Measurements from ENCODE around the gene ACVR1B. TPM values are rescaled to one million over a fixed set of nuclear protein-coding genes. Genes with fewer than 3 reads are reported as not detected.

Gene ACVR1B
- total and polyA plus RNA-seq, 4 donors: 4.0 to 21.9 (median 12.0) TPM

GRCh38 chr12:51992246-51992645 lies 40.7 kb downstream of the ACVR1B start:
- WGBS: 95% methylated on average over 5 of the region's 5 CpGs
- H3K4me1 ChIP-seq (ENCODE audit: control insufficient read depth in 4 of 4, insufficient read depth in 4 of 4, low read length in 3 of 4): peaks cover 0 to 5% (median 0%) of the 10 kb centered on the region in 4 donors
- TF ChIP-seq REST (IDR thresholded peaks at IDR 0.05): no peak
- no peak for TF ChIP-seq RXRA (IDR thresholded peaks at IDR 0.05)
- TF ChIP-seq SP1 (IDR thresholded peaks at IDR 0.05): no peak
- no peak for TF ChIP-seq HNF4G (IDR thresholded peaks at IDR 0.05)
- TF ChIP-seq HNF4A (conservative IDR thresholded peaks at IDR 0.05): no peak
- TF ChIP-seq ZBTB33 (IDR thresholded peaks at IDR 0.05): no peak
- no peak for TF ChIP-seq MAX (IDR thresholded peaks at IDR 0.05)
- TF ChIP-seq EGR1 (IDR thresholded peaks at IDR 0.05; ENCODE audit: low read depth in 2 of 2): no peak
- TF ChIP-seq TAF1 (conservative IDR thresholded peaks at IDR 0.05): no peak
- no peak for TF ChIP-seq FOXA1 (IDR thresholded peaks at IDR 0.05)
- TF ChIP-seq FOXA2 (IDR thresholded peaks at IDR 0.05): no peak
- no peak for TF ChIP-seq GABPA (IDR thresholded peaks at IDR 0.05 in 1 of 2, conservative IDR thresholded peaks at IDR 0.05 in 1 of 2)
- no peak for TF ChIP-seq ATF3 (IDR thresholded peaks at IDR 0.05)
- no peak for TF ChIP-seq JUND (IDR thresholded peaks at IDR 0.05)
- TF ChIP-seq CTCF (IDR thresholded peaks at IDR 0.05; ENCODE audit: low read depth, low read length, missing input control): no peak
- TF ChIP-seq NR2F2 (IDR thresholded peaks at IDR 0.05): no peak
- H3K9ac ChIP-seq (ENCODE audit: low read depth in 1 of 2, low read length in 2 of 2): no peak overlapping the region
- peaks cover 6 to 50% (median 22%) of the 10 kb centered on the region in 4 donors for H3K36me3 ChIP-seq (ENCODE audit: control insufficient read depth in 4 of 4, insufficient read depth in 3 of 4, low read depth in 1 of 4, low read length in 3 of 4)
- no peaks in the 10 kb centered on the region for H3K27me3 ChIP-seq (ENCODE audit: control insufficient read depth in 4 of 4, insufficient read depth in 4 of 4, low read length in 3 of 4)
- no peak overlapping the region for H3K4me3 ChIP-seq (ENCODE audit: low read depth in 1 of 3, low read length in 3 of 3)
- no peaks in the 10 kb centered on the region for H3K9me3 ChIP-seq (ENCODE audit: control insufficient read depth in 4 of 4, low read length in 3 of 4)
- no peak for DNase-seq (ENCODE audit: low spot score)
- H3K27ac ChIP-seq (ENCODE audit: low read depth in 1 of 2, low read length in 2 of 2): no peak overlapping the region

GRCh38 chr12:51994539-51994820 lies 43.0 kb downstream of the ACVR1B start:
- Histone ChIP-seq H3K4me1 (ENCODE audit: control insufficient read depth in 4 of 4, insufficient read depth in 4 of 4, low read length in 3 of 4) (peaks cover 0 to 5% (median 0%) of the 10 kb centered on the region in 4 donors), H3K36me3 (ENCODE audit: control insufficient read depth in 4 of 4, insufficient read depth in 3 of 4, low read depth in 1 of 4, low read length in 3 of 4) (peaks cover 8 to 45% (median 23%) of the 10 kb centered on the region in 4 donors), H3K9me3 (ENCODE audit: control insufficient read depth in 4 of 4, low read length in 3 of 4) (no peaks in the 10 kb centered on the region), H3K27me3 (ENCODE audit: control insufficient read depth in 4 of 4, insufficient read depth in 4 of 4, low read length in 3 of 4) (no peaks in the 10 kb centered on the region), H3K27ac (ENCODE audit: low read depth in 1 of 2, low read length in 2 of 2) (no peak overlapping the region), H3K9ac (ENCODE audit: low read depth in 1 of 2, low read length in 2 of 2) (no peak overlapping the region), H3K4me3 (ENCODE audit: low read depth in 1 of 3, low read length in 3 of 3) (no peak overlapping the region)
- WGBS: 93% methylated on average over 17 of the region's 17 CpGs
- no peak for DNase-seq (ENCODE audit: low spot score)
- TF ChIP-seq FOXA1 (IDR thresholded peaks at IDR 0.05) (no peak), CTCF (IDR thresholded peaks at IDR 0.05; ENCODE audit: low read depth, low read length, missing input control) (no peak), YY1 (IDR thresholded peaks at IDR 0.05) (no peak), HNF4A (conservative IDR thresholded peaks at IDR 0.05) (no peak), MAX (IDR thresholded peaks at IDR 0.05) (no peak), HNF4G (IDR thresholded peaks at IDR 0.05) (no peak), ATF3 (IDR thresholded peaks at IDR 0.05) (no peak), GABPA (IDR thresholded peaks at IDR 0.05 in 1 of 2, conservative IDR thresholded peaks at IDR 0.05 in 1 of 2) (no peak), SP1 (IDR thresholded peaks at IDR 0.05) (no peak), TAF1 (conservative IDR thresholded peaks at IDR 0.05) (no peak), REST (IDR thresholded peaks at IDR 0.05) (no peak)

Measured in liver (tissue), 9 donors.